Bronchial epithelial cell (primary cell): Measurements from ENCODE around the gene AFMID. TPM values are rescaled to one million over a fixed set of nuclear protein-coding genes. Genes with fewer than 3 reads are reported as not detected.

Experiments used
- DNase-seq: peaks from one replicate; pipeline ENCODE4 v3.0.0-alpha.2; 2010; ENCODE audit warnings: low read depth
- FAIRE-seq: peaks from 2 replicates; lab custom pipeline; 2011; peaks lifted over from hg19 to GRCh38; lab: Jason Lieb, UNC
- H3K27me3 ChIP-seq: 2 replicates; pipeline ENCODE4 v1.5.1; 2011; ENCODE audit warnings: low read length; ENCODE audit not compliant: control insufficient read depth, insufficient read depth
- H3K36me3 ChIP-seq: 2 replicates; pipeline ENCODE4 v1.5.1; 2011; ENCODE audit warnings: low read length; ENCODE audit not compliant: control insufficient read depth, insufficient read depth
- H3K4me3 ChIP-seq: 2 replicates; pipeline ENCODE4 v1.5.1; 2011; ENCODE audit warnings: mild to moderate bottlenecking, low read depth, low read length, control low read depth
- CTCF ChIP-seq: IDR thresholded peaks from 2 replicates; pipeline ENCODE4 v1.5.1; 2011; ENCODE audit warnings: mild to moderate bottlenecking, moderate library complexity, low read length, control low read depth, inconsistent platforms; ENCODE audit not compliant: insufficient read depth, severe bottlenecking
- total RNA-seq: library from RNA; depleted of rRNA; stranded (reverse); fragments of >200 nt; gene quantifications from 2 replicates; pipeline ENCODE4 v1.2.1, GENCODE V29; 2014

AFMID gene
- total RNA-seq, 1 donor from 2014 or later: 32.1 TPM

- FAIRE-seq: no peak
Measured at GRCh38 chr17:78236362-78237127, 49.4 kb downstream of the AFMID start.

GRCh38 chr17:78237401-78238012, 50.3 kb downstream of the AFMID start:
- TF ChIP-seq CTCF: no peak
- Histone ChIP-seq H3K36me3 (no peaks in the 10 kb centered on the region), H3K4me3 (no peak overlapping the region), H3K27me3 (peaks cover 4% of the 10 kb centered on the region)
- no peak for DNase-seq
- FAIRE-seq: no peak

More at GRCh38 chr17:78236362-78237127, 49.4 kb downstream of the AFMID start:
- peaks cover 4% of the 10 kb centered on the region for H3K27me3 ChIP-seq
- H3K4me3 ChIP-seq: no peak overlapping the region
- no peak for TF ChIP-seq CTCF
- H3K36me3 ChIP-seq: no peaks in the 10 kb centered on the region
- DNase-seq: no peak

- DNase-seq (no peak), FAIRE-seq (no peak)
- H3K36me3 ChIP-seq: no peaks in the 10 kb centered on the region
- TF ChIP-seq CTCF: no peak
- H3K4me3 ChIP-seq: no peak overlapping the region
- no peaks in the 10 kb centered on the region for H3K27me3 ChIP-seq
Measured at GRCh38 chr17:78238823-78239488, 51.8 kb downstream of the AFMID start.

DNA sequence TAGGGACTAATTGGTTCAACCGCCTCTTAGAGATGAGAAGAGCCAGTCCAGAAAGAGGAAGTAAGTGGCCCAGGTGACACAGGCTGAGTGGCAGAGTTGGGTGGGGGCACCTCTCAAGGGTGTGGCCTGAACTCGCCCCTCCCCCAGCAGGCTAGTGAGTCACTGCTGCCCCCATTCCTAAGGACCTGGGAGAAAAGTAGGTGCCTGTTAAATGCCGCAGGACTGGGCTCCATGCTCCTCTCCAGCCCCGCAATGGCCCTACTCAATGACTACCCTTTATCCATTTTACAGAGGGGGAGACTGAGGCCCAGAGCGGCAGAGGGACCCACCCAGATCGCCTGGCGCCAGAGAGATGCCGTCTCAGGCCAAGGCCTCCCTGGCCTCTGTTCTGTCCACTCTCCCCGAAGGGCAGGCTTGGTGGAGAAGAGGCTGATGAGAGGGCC, 52.3 kb downstream of the AFMID start:
- DNase-seq: no peak
- TF ChIP-seq CTCF: no peak
- H3K4me3 ChIP-seq: no peak overlapping the region
- H3K27me3 ChIP-seq: no peaks in the 10 kb centered on the region
- no peaks in the 10 kb centered on the region for H3K36me3 ChIP-seq
- no peak for FAIRE-seq

- no peak for FAIRE-seq
- Histone ChIP-seq H3K36me3 (no peaks in the 10 kb centered on the region), H3K4me3 (no peak overlapping the region), H3K27me3 (no peaks in the 10 kb centered on the region)
- DNase-seq: no peak
- TF ChIP-seq CTCF: no peak
Measured at GRCh38 chr17:78240012-78240655, 53.0 kb downstream of the AFMID start.
